Ishikawa (cell line): ENCODE measurements around the gene KCND3.

Experiments
- EP300 ChIP-seq: IDR thresholded peaks from 2 replicates; pipeline ENCODE4 v1.6.1; 2012; ENCODE audit warnings: borderline replicate concordance
- TAF1 ChIP-seq: IDR thresholded peaks from 2 replicates; pipeline ENCODE4 v1.6.1; 2012; ENCODE audit warnings: low read depth, mild to moderate bottlenecking
- TCF12 ChIP-seq: IDR thresholded peaks from 2 replicates; pipeline ENCODE4 v1.6.1; 2012; ENCODE audit warnings: low read depth
- YY1 ChIP-seq: IDR thresholded peaks from 2 replicates; pipeline ENCODE4 v1.6.1; 2012; ENCODE audit warnings: low read depth
- TF ChIP-seq, protein P1 (sequence below): IDR thresholded peaks from 2 replicates; pipeline ENCODE4 v1.6.1; 2012; ENCODE audit warnings: low read depth, mild to moderate bottlenecking

DNA sequence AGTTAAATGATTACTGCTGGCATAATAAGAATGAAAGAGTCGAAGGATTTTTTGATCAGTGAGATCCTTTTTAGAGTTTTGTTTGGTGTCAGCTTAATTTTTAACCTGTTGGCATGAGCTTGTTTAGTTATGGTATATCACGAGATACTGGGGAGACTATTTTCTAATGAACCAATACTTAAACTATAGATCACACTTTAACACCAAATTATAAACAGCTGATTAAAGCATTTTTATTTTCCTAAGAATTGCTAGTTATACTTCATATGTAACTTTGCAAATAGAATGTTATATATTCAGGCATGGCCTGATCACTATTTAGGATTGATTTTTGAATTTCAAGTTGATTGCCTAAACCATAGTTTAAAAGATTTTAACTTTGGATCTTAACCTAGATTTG is 227.8 kb downstream of the KCND3 start:
- TF ChIP-seq YY1: no peak
- no peak for TF ChIP-seq EP300
- TF ChIP-seq TCF12: no peak
- no peak for TF ChIP-seq TAF1
- TF ChIP-seq, protein P1, sequence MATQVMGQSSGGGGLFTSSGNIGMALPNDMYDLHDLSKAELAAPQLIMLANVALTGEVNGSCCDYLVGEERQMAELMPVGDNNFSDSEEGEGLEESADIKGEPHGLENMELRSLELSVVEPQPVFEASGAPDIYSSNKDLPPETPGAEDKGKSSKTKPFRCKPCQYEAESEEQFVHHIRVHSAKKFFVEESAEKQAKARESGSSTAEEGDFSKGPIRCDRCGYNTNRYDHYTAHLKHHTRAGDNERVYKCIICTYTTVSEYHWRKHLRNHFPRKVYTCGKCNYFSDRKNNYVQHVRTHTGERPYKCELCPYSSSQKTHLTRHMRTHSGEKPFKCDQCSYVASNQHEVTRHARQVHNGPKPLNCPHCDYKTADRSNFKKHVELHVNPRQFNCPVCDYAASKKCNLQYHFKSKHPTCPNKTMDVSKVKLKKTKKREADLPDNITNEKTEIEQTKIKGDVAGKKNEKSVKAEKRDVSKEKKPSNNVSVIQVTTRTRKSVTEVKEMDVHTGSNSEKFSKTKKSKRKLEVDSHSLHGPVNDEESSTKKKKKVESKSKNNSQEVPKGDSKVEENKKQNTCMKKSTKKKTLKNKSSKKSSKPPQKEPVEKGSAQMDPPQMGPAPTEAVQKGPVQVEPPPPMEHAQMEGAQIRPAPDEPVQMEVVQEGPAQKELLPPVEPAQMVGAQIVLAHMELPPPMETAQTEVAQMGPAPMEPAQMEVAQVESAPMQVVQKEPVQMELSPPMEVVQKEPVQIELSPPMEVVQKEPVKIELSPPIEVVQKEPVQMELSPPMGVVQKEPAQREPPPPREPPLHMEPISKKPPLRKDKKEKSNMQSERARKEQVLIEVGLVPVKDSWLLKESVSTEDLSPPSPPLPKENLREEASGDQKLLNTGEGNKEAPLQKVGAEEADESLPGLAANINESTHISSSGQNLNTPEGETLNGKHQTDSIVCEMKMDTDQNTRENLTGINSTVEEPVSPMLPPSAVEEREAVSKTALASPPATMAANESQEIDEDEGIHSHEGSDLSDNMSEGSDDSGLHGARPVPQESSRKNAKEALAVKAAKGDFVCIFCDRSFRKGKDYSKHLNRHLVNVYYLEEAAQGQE: no peak
